CD8-positive, alpha-beta memory T cell (primary cell): ENCODE data around the gene GPAM. TPM values are rescaled to one million over a fixed set of nuclear protein-coding genes. Genes with fewer than 3 reads are reported as not detected.

Source experiments
- CTCF ChIA-PET: fragments of 350-600 bp; sonication (Branson Sonifier 250); formaldehyde crosslinking; loops from one replicate; lab custom pipeline; 2021; ENCODE audit warnings: antibody characterized with exemption; lab: Charles Lee
- POLR2A ChIA-PET: fragments of 350-600 bp; sonication (Branson Sonifier 250); formaldehyde crosslinking; loops from one replicate; lab custom pipeline; 2021; ENCODE audit warnings: antibody characterized with exemption; lab: Charles Lee
- DNase-seq, 5 donors: peaks; one replicate each; pipeline versions ENCODE4 v3.0.0 to v3.0.0-alpha.2; 2020 to 2022; ENCODE audit warnings: mixed read lengths in 1 of 5
- H3K27ac ChIP-seq: one replicate; pipeline ENCODE4 v1.7.0; 2013; ENCODE audit warnings: low read depth, mild to moderate bottlenecking, low read length, moderate library complexity
- H3K27me3 ChIP-seq: 2 replicates; pipeline ENCODE4 v1.7.0; 2013; ENCODE audit warnings: low read length, mild to moderate bottlenecking; ENCODE audit not compliant: insufficient read depth, poor library complexity, severe bottlenecking
- H3K36me3 ChIP-seq: 2 replicates; pipeline ENCODE4 v1.7.0; 2013; ENCODE audit warnings: mild to moderate bottlenecking, low read length, moderate library complexity; ENCODE audit not compliant: insufficient read depth
- H3K4me1 ChIP-seq: 2 replicates; pipeline ENCODE4 v1.7.0; 2013; ENCODE audit warnings: mild to moderate bottlenecking, low read length, moderate library complexity; ENCODE audit not compliant: insufficient read depth
- H3K4me3 ChIP-seq: 2 replicates; pipeline ENCODE4 v1.7.0; 2013; ENCODE audit warnings: mild to moderate bottlenecking, low read length
- H3K9me3 ChIP-seq: 2 replicates; pipeline ENCODE4 v1.7.0; 2013; ENCODE audit warnings: mild to moderate bottlenecking, low read length
- H3K27ac Mint-ChIP-seq, 8 donors: one replicate each; pipeline ENCODE4 v1.8.0; 2020 to 2021; ENCODE audit warnings: mixed read lengths in 8 of 8, mild to moderate bottlenecking in 6 of 8, inconsistent platforms in 3 of 8, moderate library complexity in 3 of 8
- H3K27me3 Mint-ChIP-seq, 2 donors: one replicate each; pipeline ENCODE4 v1.8.0; 2020 to 2021; ENCODE audit warnings: mixed read lengths in 2 of 2, mild to moderate bottlenecking in 1 of 2, moderate library complexity in 1 of 2
- H3K36me3 Mint-ChIP-seq, 3 donors: one replicate each; pipeline ENCODE4 v1.8.0; 2020 to 2021; ENCODE audit warnings: mixed read lengths in 3 of 3, inconsistent platforms in 1 of 3, mild to moderate bottlenecking in 1 of 3
- H3K4me1 Mint-ChIP-seq, 3 donors: one replicate each; pipeline ENCODE4 v1.8.0; 2020 to 2021; ENCODE audit warnings: mixed read lengths in 3 of 3, inconsistent platforms in 1 of 3, mild to moderate bottlenecking in 1 of 3
- H3K4me3 Mint-ChIP-seq, 7 donors: one replicate each; pipeline ENCODE4 v1.8.0; 2020 to 2021; ENCODE audit warnings: mixed read lengths in 7 of 7, mild to moderate bottlenecking in 6 of 7, moderate library complexity in 4 of 7, inconsistent platforms in 2 of 7
- H3K9me3 Mint-ChIP-seq, 5 donors: one replicate each; pipeline ENCODE4 v1.8.0; 2020 to 2022; ENCODE audit warnings: mixed read lengths in 5 of 5, mild to moderate bottlenecking in 3 of 5, moderate library complexity in 2 of 5, inconsistent platforms in 1 of 5
- polyA plus RNA-seq: library from polyadenylated mRNA; unstranded; fragments of 300-500 nt; fragmentation: Illumina TruSeq; gene quantifications from one replicate; pipeline ENCODE4 v1.2.3, GENCODE V29; 2021
- total RNA-seq, 2 experiments: library from RNA; stranded (reverse); gene quantifications; one replicate each; pipeline ENCODE4 v1.2.3, GENCODE V29; 2021

GPAM gene
- total and polyA plus RNA-seq, 3 experiments from 2014 or later = 1.7 to 17.2 (median 16.4) TPM

- Histone ChIP-seq H3K4me1 (no peaks in the 10 kb centered on the region), H3K27ac (no peak overlapping the region), H3K9me3 (no peaks in the 10 kb centered on the region), H3K4me3 (no peak overlapping the region), H3K27me3 (no peaks in the 10 kb centered on the region), H3K36me3 (no peaks in the 10 kb centered on the region)
- POLR2A ChIA-PET = no interaction called here
- Mint-ChIP-seq H3K4me1 (no peaks in the 10 kb centered on the region), H3K27ac (no peak overlapping the region), H3K36me3 (no peaks in the 10 kb centered on the region), H3K4me3 (no peak overlapping the region), H3K27me3 (peaks cover 5 to 38% of the 10 kb centered on the region in 2 donors), H3K9me3 (peaks cover 0 to 10% (median 2%) of the 10 kb centered on the region in 5 donors)
- CTCF ChIA-PET = no interaction called here
- DNase-seq = no peak
Observed at GRCh38 chr10:112218960-112219359, 35.4 kb upstream of the GPAM start.

GRCh38 chr10:112218036-112218390 lies 34.4 kb upstream of the GPAM start:
- no peaks in the 10 kb centered on the region for H3K27me3 ChIP-seq
- H3K27ac ChIP-seq = no peak overlapping the region
- H3K9me3 ChIP-seq = no peaks in the 10 kb centered on the region
- no peaks in the 10 kb centered on the region for H3K4me1 ChIP-seq
- H3K27ac Mint-ChIP-seq = peak overlapping the region in 1 of 8 donors; percentile 30
- no peak overlapping the region for H3K4me3 ChIP-seq
- DNase-seq = no peak
- H3K4me3 Mint-ChIP-seq = no peak overlapping the region
- no peaks in the 10 kb centered on the region for H3K36me3 Mint-ChIP-seq
- POLR2A ChIA-PET = no interaction called here
- CTCF ChIA-PET = no interaction called here
- peaks cover 10 to 42% of the 10 kb centered on the region in 2 donors for H3K27me3 Mint-ChIP-seq
- H3K9me3 Mint-ChIP-seq = peaks cover 0 to 10% (median 2%) of the 10 kb centered on the region in 5 donors
- H3K4me1 Mint-ChIP-seq = no peaks in the 10 kb centered on the region
- no peaks in the 10 kb centered on the region for H3K36me3 ChIP-seq

GRCh38 chr10:112217386-112218035 lies 33.9 kb upstream of the GPAM start:
- CTCF ChIA-PET = no interaction called here
- Histone ChIP-seq H3K4me1 (no peaks in the 10 kb centered on the region), H3K9me3 (no peaks in the 10 kb centered on the region), H3K36me3 (no peaks in the 10 kb centered on the region), H3K4me3 (no peak overlapping the region), H3K27ac (no peak overlapping the region), H3K27me3 (no peaks in the 10 kb centered on the region)
- POLR2A ChIA-PET = no interaction called here
- H3K9me3 Mint-ChIP-seq = peaks cover 0 to 10% (median 2%) of the 10 kb centered on the region in 5 donors
- H3K27ac Mint-ChIP-seq = no peak overlapping the region
- H3K27me3 Mint-ChIP-seq = peaks cover 10 to 41% of the 10 kb centered on the region in 2 donors
- H3K36me3 Mint-ChIP-seq = no peaks in the 10 kb centered on the region
- DNase-seq = no peak
- no peak overlapping the region for H3K4me3 Mint-ChIP-seq
- no peaks in the 10 kb centered on the region for H3K4me1 Mint-ChIP-seq

GRCh38 chr10:112216966-112217365 lies 33.4 kb upstream of the GPAM start:
- Histone ChIP-seq H3K4me3 (no peak overlapping the region), H3K27me3 (no peaks in the 10 kb centered on the region), H3K36me3 (no peaks in the 10 kb centered on the region), H3K9me3 (no peaks in the 10 kb centered on the region), H3K27ac (no peak overlapping the region), H3K4me1 (no peaks in the 10 kb centered on the region)
- no peaks in the 10 kb centered on the region for H3K36me3 Mint-ChIP-seq
- CTCF ChIA-PET = no interaction called here
- peaks cover 0 to 10% (median 2%) of the 10 kb centered on the region in 5 donors for H3K9me3 Mint-ChIP-seq
- H3K4me3 Mint-ChIP-seq = no peak overlapping the region
- no peak overlapping the region for H3K27ac Mint-ChIP-seq
- DNase-seq = no peak
- POLR2A ChIA-PET = no interaction called here
- no peaks in the 10 kb centered on the region for H3K4me1 Mint-ChIP-seq
- peaks cover 10 to 39% of the 10 kb centered on the region in 2 donors for H3K27me3 Mint-ChIP-seq

- Mint-ChIP-seq H3K4me1 (no peaks in the 10 kb centered on the region), H3K36me3 (no peaks in the 10 kb centered on the region), H3K4me3 (no peak overlapping the region), H3K27ac (no peak overlapping the region), H3K9me3 (peaks cover 0 to 10% (median 2%) of the 10 kb centered on the region in 5 donors), H3K27me3 (peaks cover 11 to 39% of the 10 kb centered on the region in 2 donors)
- no peaks in the 10 kb centered on the region for H3K4me1 ChIP-seq
- no peak overlapping the region for H3K4me3 ChIP-seq
- no peak overlapping the region for H3K27ac ChIP-seq
- ChIA-PET CTCF (no interaction called here), POLR2A (no interaction called here)
- no peaks in the 10 kb centered on the region for H3K36me3 ChIP-seq
- DNase-seq = no peak
- no peaks in the 10 kb centered on the region for H3K9me3 ChIP-seq
- no peaks in the 10 kb centered on the region for H3K27me3 ChIP-seq
Observed at GRCh38 chr10:112216151-112216550, 32.6 kb upstream of the GPAM start.

- Mint-ChIP-seq H3K4me3 (no peak overlapping the region), H3K27ac (no peak overlapping the region), H3K36me3 (no peaks in the 10 kb centered on the region), H3K9me3 (peaks cover 0 to 5% (median 2%) of the 10 kb centered on the region in 5 donors), H3K4me1 (no peaks in the 10 kb centered on the region), H3K27me3 (peaks cover 13 to 39% of the 10 kb centered on the region in 2 donors)
- Histone ChIP-seq H3K36me3 (no peaks in the 10 kb centered on the region), H3K27me3 (no peaks in the 10 kb centered on the region), H3K9me3 (no peaks in the 10 kb centered on the region), H3K4me1 (no peaks in the 10 kb centered on the region), H3K27ac (no peak overlapping the region), H3K4me3 (no peak overlapping the region)
- POLR2A ChIA-PET = no interaction called here
- CTCF ChIA-PET = no interaction called here
- no peak for DNase-seq
Observed at GRCh38 chr10:112215342-112215774, 31.8 kb upstream of the GPAM start.

GRCh38 chr10:112214298-112214926 lies 30.8 kb upstream of the GPAM start:
- Histone ChIP-seq H3K4me3 (no peak overlapping the region), H3K27me3 (no peaks in the 10 kb centered on the region), H3K36me3 (no peaks in the 10 kb centered on the region), H3K27ac (no peak overlapping the region), H3K9me3 (no peaks in the 10 kb centered on the region), H3K4me1 (no peaks in the 10 kb centered on the region)
- H3K9me3 Mint-ChIP-seq = peaks cover 0 to 3% (median 0%) of the 10 kb centered on the region in 5 donors
- ChIA-PET POLR2A (no interaction called here), CTCF (no interaction called here)
- H3K27ac Mint-ChIP-seq = no peak overlapping the region
- no peaks in the 10 kb centered on the region for H3K36me3 Mint-ChIP-seq
- H3K27me3 Mint-ChIP-seq = peaks cover 15 to 40% of the 10 kb centered on the region in 2 donors
- H3K4me1 Mint-ChIP-seq = no peaks in the 10 kb centered on the region
- H3K4me3 Mint-ChIP-seq = peak overlapping the region in 1 of 7 donors; percentile 59
- DNase-seq = no peak

GRCh38 chr10:112213836-112214235 lies 30.3 kb upstream of the GPAM start:
- CTCF ChIA-PET = no interaction called here
- no peaks in the 10 kb centered on the region for H3K4me1 Mint-ChIP-seq

More at GRCh38 chr10:112213836-112214235, 30.3 kb upstream of the GPAM start:
- Histone ChIP-seq H3K4me1 (no peaks in the 10 kb centered on the region), H3K4me3 (no peak overlapping the region), H3K27ac (no peak overlapping the region), H3K9me3 (no peaks in the 10 kb centered on the region), H3K36me3 (no peaks in the 10 kb centered on the region), H3K27me3 (no peaks in the 10 kb centered on the region)
- Mint-ChIP-seq H3K27me3 (peaks cover 15 to 46% of the 10 kb centered on the region in 2 donors), H3K9me3 (peaks cover 0 to 3% (median 0%) of the 10 kb centered on the region in 5 donors), H3K36me3 (no peaks in the 10 kb centered on the region), H3K27ac (no peak overlapping the region), H3K4me3 (no peak overlapping the region)
- no peak for DNase-seq
- POLR2A ChIA-PET = no interaction called here
